ENCODE measurements around the gene TRPV4. TPM values are rescaled to one million over a fixed set of nuclear protein-coding genes. Genes with fewer than 3 reads are reported as not detected.

TRPV4 gene
- polyA plus RNA-seq, 1 donor from 2014 or later = not detected

DNA sequence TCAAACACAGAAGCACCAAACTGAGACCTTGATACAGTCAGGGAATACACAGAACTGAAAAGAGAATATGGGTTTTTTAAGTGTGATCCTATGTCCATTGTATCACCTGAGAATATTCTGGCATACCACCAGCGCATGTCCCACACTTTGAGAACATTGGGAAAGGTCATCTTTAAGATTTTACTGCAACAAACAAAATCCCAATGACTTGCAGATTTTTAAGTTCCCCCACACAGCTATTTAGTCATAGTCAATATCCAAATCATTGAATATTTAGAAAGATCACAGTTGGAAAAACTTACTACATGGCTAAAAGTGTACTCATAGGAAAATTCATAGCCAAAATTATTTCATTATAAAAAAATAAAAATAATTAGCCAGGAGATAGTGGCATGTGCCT is 54.5 kb downstream of the TRPV4 start:
- H3K4me3 ChIP-seq (ENCODE audit: low read length) = no peak overlapping the region
- H3K36me3 ChIP-seq (ENCODE audit: insufficient read depth, low read length) = no peaks in the 10 kb centered on the region
- H4K20me1 ChIP-seq (ENCODE audit: insufficient read depth) = no peaks in the 10 kb centered on the region
- no peaks in the 10 kb centered on the region for H3K9me2 ChIP-seq (ENCODE audit: insufficient read depth, low read length)
- no peak overlapping the region for H3K27ac ChIP-seq (ENCODE audit: low read length)
- no peak overlapping the region for H3K4me2 ChIP-seq (ENCODE audit: low read length)
- no peaks in the 10 kb centered on the region for H3K27me3 ChIP-seq (ENCODE audit: insufficient read depth, low read depth, low read length)
- H3K9ac ChIP-seq (ENCODE audit: low read length) = no peak overlapping the region
- H3K9me3 ChIP-seq (ENCODE audit: low read length) = no peaks in the 10 kb centered on the region
- no peaks in the 10 kb centered on the region for H3K79me2 ChIP-seq (replicated peaks; ENCODE audit: insufficient read depth, low read length)
- no peak overlapping the region for H2AFZ ChIP-seq (ENCODE audit: low read depth, low read length)
- no peaks in the 10 kb centered on the region for H3F3A ChIP-seq (ENCODE audit: insufficient read depth, low read length, poor library complexity, severe bottlenecking)
- no peak for TF ChIP-seq MXI1 (conservative IDR thresholded peaks at IDR 0.05; ENCODE audit: poor library complexity, severe bottlenecking)
- no peak for TF ChIP-seq POLR2AphosphoS5 (IDR thresholded peaks at IDR 0.05)
- TF ChIP-seq TAF1 (IDR thresholded peaks at IDR 0.05; ENCODE audit: low read depth) = no peak
- TF ChIP-seq RAD21 (conservative IDR thresholded peaks at IDR 0.05) = no peak
- no peak for TF ChIP-seq EZH2 (IDR thresholded peaks at IDR 0.05; ENCODE audit: borderline replicate concordance, insufficient read depth, low read length, poor library complexity, severe bottlenecking)
- TF ChIP-seq SMC3 (conservative IDR thresholded peaks at IDR 0.05; ENCODE audit: poor library complexity) = no peak
- TF ChIP-seq, protein P1, sequence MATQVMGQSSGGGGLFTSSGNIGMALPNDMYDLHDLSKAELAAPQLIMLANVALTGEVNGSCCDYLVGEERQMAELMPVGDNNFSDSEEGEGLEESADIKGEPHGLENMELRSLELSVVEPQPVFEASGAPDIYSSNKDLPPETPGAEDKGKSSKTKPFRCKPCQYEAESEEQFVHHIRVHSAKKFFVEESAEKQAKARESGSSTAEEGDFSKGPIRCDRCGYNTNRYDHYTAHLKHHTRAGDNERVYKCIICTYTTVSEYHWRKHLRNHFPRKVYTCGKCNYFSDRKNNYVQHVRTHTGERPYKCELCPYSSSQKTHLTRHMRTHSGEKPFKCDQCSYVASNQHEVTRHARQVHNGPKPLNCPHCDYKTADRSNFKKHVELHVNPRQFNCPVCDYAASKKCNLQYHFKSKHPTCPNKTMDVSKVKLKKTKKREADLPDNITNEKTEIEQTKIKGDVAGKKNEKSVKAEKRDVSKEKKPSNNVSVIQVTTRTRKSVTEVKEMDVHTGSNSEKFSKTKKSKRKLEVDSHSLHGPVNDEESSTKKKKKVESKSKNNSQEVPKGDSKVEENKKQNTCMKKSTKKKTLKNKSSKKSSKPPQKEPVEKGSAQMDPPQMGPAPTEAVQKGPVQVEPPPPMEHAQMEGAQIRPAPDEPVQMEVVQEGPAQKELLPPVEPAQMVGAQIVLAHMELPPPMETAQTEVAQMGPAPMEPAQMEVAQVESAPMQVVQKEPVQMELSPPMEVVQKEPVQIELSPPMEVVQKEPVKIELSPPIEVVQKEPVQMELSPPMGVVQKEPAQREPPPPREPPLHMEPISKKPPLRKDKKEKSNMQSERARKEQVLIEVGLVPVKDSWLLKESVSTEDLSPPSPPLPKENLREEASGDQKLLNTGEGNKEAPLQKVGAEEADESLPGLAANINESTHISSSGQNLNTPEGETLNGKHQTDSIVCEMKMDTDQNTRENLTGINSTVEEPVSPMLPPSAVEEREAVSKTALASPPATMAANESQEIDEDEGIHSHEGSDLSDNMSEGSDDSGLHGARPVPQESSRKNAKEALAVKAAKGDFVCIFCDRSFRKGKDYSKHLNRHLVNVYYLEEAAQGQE (IDR thresholded peaks at IDR 0.05; ENCODE audit: borderline replicate concordance) = no peak
- no peak for TF ChIP-seq EP300 (conservative IDR thresholded peaks at IDR 0.05; ENCODE audit: poor library complexity, severe bottlenecking)
- TF ChIP-seq, protein P2, sequence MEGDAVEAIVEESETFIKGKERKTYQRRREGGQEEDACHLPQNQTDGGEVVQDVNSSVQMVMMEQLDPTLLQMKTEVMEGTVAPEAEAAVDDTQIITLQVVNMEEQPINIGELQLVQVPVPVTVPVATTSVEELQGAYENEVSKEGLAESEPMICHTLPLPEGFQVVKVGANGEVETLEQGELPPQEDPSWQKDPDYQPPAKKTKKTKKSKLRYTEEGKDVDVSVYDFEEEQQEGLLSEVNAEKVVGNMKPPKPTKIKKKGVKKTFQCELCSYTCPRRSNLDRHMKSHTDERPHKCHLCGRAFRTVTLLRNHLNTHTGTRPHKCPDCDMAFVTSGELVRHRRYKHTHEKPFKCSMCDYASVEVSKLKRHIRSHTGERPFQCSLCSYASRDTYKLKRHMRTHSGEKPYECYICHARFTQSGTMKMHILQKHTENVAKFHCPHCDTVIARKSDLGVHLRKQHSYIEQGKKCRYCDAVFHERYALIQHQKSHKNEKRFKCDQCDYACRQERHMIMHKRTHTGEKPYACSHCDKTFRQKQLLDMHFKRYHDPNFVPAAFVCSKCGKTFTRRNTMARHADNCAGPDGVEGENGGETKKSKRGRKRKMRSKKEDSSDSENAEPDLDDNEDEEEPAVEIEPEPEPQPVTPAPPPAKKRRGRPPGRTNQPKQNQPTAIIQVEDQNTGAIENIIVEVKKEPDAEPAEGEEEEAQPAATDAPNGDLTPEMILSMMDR (IDR thresholded peaks at IDR 0.05; ENCODE audit: poor library complexity, severe bottlenecking) = no peak

DNA sequence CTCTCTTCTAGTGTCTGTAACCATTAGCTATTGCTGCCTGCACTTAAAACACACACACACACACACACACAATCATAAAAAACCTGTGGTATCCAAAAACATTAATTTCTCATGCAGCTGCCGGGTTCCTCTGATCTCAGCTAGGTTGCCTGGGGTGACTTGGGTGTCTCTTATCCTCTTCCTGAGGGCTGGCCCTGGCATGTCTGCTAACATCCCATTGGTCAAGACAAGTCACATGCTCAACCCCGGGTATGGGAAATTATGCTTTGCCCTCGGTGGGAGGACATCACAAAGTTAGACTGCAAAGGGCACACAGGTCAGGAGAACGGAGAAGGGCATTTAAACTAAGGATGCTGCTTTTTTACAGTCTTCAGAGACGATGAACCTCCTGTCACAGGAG is 55.7 kb downstream of the TRPV4 start:
- Histone ChIP-seq H3K4me3 (ENCODE audit: low read length) (no peak overlapping the region), H3K27me3 (ENCODE audit: insufficient read depth, low read depth, low read length) (no peaks in the 10 kb centered on the region), H3K9me3 (ENCODE audit: low read length) (no peaks in the 10 kb centered on the region), H3F3A (ENCODE audit: insufficient read depth, low read length, poor library complexity, severe bottlenecking) (no peaks in the 10 kb centered on the region), H3K9me2 (ENCODE audit: insufficient read depth, low read length) (no peaks in the 10 kb centered on the region), H3K36me3 (ENCODE audit: insufficient read depth, low read length) (no peaks in the 10 kb centered on the region), H3K9ac (ENCODE audit: low read length) (no peak overlapping the region), H3K79me2 (replicated peaks; ENCODE audit: insufficient read depth, low read length) (no peaks in the 10 kb centered on the region), H3K27ac (ENCODE audit: low read length) (peak overlapping the region; percentile 22), H2AFZ (ENCODE audit: low read depth, low read length) (no peak overlapping the region), H4K20me1 (ENCODE audit: insufficient read depth) (no peaks in the 10 kb centered on the region), H3K4me2 (ENCODE audit: low read length) (no peak overlapping the region)
- no peak for TF ChIP-seq EP300 (conservative IDR thresholded peaks at IDR 0.05; ENCODE audit: poor library complexity, severe bottlenecking)
- TF ChIP-seq EZH2 (IDR thresholded peaks at IDR 0.05; ENCODE audit: borderline replicate concordance, insufficient read depth, low read length, poor library complexity, severe bottlenecking) = no peak
- TF ChIP-seq, protein P1 (IDR thresholded peaks at IDR 0.05; ENCODE audit: borderline replicate concordance) = no peak
- no peak for TF ChIP-seq RAD21 (conservative IDR thresholded peaks at IDR 0.05)
- no peak for TF ChIP-seq MXI1 (conservative IDR thresholded peaks at IDR 0.05; ENCODE audit: poor library complexity, severe bottlenecking)
- no peak for TF ChIP-seq SMC3 (conservative IDR thresholded peaks at IDR 0.05; ENCODE audit: poor library complexity)
- TF ChIP-seq POLR2AphosphoS5 (IDR thresholded peaks at IDR 0.05) = no peak
